HepG2 (cell line): ENCODE data around the gene TP53TG5. TPM values are rescaled to one million over a fixed set of nuclear protein-coding genes. Genes with fewer than 3 reads are reported as not detected.

Experiments used
- ATAC-seq: fragments of 200-7000 bp; cut with Tn5 transposase; 3 replicates; pipeline ENCODE4 v1.9.1; 2020; ENCODE audit warnings: mild to moderate bottlenecking, moderate library complexity
- BruUV-seq: library from RNA; stranded (reverse); fragments of 400-500 nt; replicated peaks from 2 replicates; lab custom pipeline; 2021; lab: Mats Ljungman, UMichigan
- CTCF ChIA-PET: fragments of 300-600 bp; formaldehyde crosslinking; extraction: SDS; loops from one replicate; lab custom pipeline; 2021; ENCODE audit warnings: low total read pairs, inconsistent platforms, low intra/inter-chr PET ratio; lab: Yijun Ruan, JAX
- POLR2A ChIA-PET: fragments of 350-600 bp; sonication (Branson Sonifier 250); formaldehyde crosslinking; loops from one replicate; lab custom pipeline; 2020; ENCODE audit warnings: antibody characterized with exemption, inconsistent platforms; lab: Yijun Ruan, JAX
- DNase-seq: peaks from one replicate; pipeline ENCODE4 v3.0.0-alpha.2; 2015; ENCODE audit warnings: low spot score
- FAIRE-seq: peaks from 3 replicates; lab custom pipeline; 2011; peaks lifted over from hg19 to GRCh38; lab: Jason Lieb, UNC
- H2AFZ ChIP-seq: one replicate; pipeline ENCODE4 v1.6.1; 2011; ENCODE audit warnings: low read length, inconsistent platforms
- H3K27ac ChIP-seq: fragments of 300-600 bp; 3 replicates; pipeline ENCODE4 v1.8.0; 2011; ENCODE audit warnings: mixed run types, mild to moderate bottlenecking, mixed read lengths, low read length, inconsistent platforms; ENCODE audit not compliant: insufficient read depth; ENCODE audit errors: extremely low read length
- H3K27me3 ChIP-seq, 2 experiments: fragments of 200-600 bp in 1 of 2; 2 replicates in 1 of 2; 3 replicates in 1 of 2; pipeline versions ENCODE4 v1.6.0 to v1.8.0; 2011; ENCODE audit warnings: low read length in 2 of 2, mild to moderate bottlenecking in 2 of 2, moderate library complexity in 2 of 2, inconsistent platforms in 1 of 2; ENCODE audit not compliant: insufficient read depth in 2 of 2, control insufficient read depth in 1 of 2
- H3K36me3 ChIP-seq, 2 experiments: fragments of 200-600 bp in 1 of 2; replicated peaks in 1 of 2; 2 replicates in 1 of 2; 3 replicates in 1 of 2; pipeline versions ENCODE4 v1.5.1 to v1.8.0; 2011; ENCODE audit warnings: low read length in 2 of 2, inconsistent platforms in 1 of 2; ENCODE audit not compliant: insufficient read depth in 2 of 2, control insufficient read depth in 1 of 2
- H3K4me1 ChIP-seq: 2 replicates; pipeline ENCODE4 v1.5.1; 2012; ENCODE audit warnings: low read length, inconsistent platforms; ENCODE audit not compliant: insufficient read depth
- H3K4me2 ChIP-seq: 2 replicates; pipeline ENCODE4 v1.6.0; 2011; ENCODE audit warnings: low read depth, low read length, inconsistent platforms
- H3K4me3 ChIP-seq, 3 experiments: fragments of 200-600 bp in 1 of 3; sonication (generic), shearing (Covaris generic) in 1 of 3; replicated peaks in 1 of 3; 2 replicates each; pipeline ENCODE4 v1.5.1; 2011 to 2016; ENCODE audit warnings: low read length in 3 of 3, inconsistent platforms in 2 of 3, low read depth in 2 of 3, mild to moderate bottlenecking in 2 of 3, control low read depth in 1 of 3, mixed read lengths in 1 of 3; ENCODE audit not compliant: insufficient read depth in 1 of 3
- H3K79me2 ChIP-seq: one replicate; pipeline ENCODE4 v1.6.1; 2011; ENCODE audit warnings: low read length, inconsistent platforms; ENCODE audit not compliant: insufficient read depth
- H3K9ac ChIP-seq: 2 replicates; pipeline ENCODE4 v1.6.0; 2011; ENCODE audit warnings: mild to moderate bottlenecking, low read depth, low read length, inconsistent platforms; ENCODE audit not compliant: insufficient read depth
- H3K9me3 ChIP-seq: 2 replicates; pipeline ENCODE4 v1.5.1; 2012; ENCODE audit warnings: mild to moderate bottlenecking, low read length
- H4K20me1 ChIP-seq: 2 replicates; pipeline ENCODE4 v1.6.0; 2011; ENCODE audit warnings: inconsistent platforms, mild to moderate bottlenecking, low read length, moderate library complexity; ENCODE audit not compliant: insufficient read depth
- CEBPG ChIP-seq: IDR thresholded peaks from 2 replicates; pipeline ENCODE4 v1.6.1; 2016
- FOXO1 ChIP-seq: sonication (generic); formaldehyde crosslinking; IDR thresholded peaks from 2 replicates; pipeline ENCODE4 v1.4.0; 2020; ENCODE audit warnings: missing genetic modification reagents
- HCFC1 ChIP-seq: fragments of 150-350 bp; IDR thresholded peaks from 2 replicates; pipeline ENCODE4 v1.6.1; 2014; ENCODE audit warnings: low read depth, low read length
- HOXD1 ChIP-seq: sonication (generic); formaldehyde crosslinking; IDR thresholded peaks from 2 replicates; pipeline ENCODE4 v1.5.0; 2020; ENCODE audit warnings: missing genetic modification reagents
- PATZ1 ChIP-seq: sonication (generic); formaldehyde crosslinking; IDR thresholded peaks from 2 replicates; pipeline ENCODE4 v1.4.0; 2020; ENCODE audit warnings: missing genetic modification reagents
- RNF2 ChIP-seq: fragments of 450-650 bp; conservative IDR thresholded peaks from 2 replicates; pipeline ENCODE4 v1.6.1; 2016; ENCODE audit warnings: low read depth
- SMARCC2 ChIP-seq: fragments of 450-650 bp; IDR thresholded peaks from 2 replicates; pipeline ENCODE4 v1.6.1; 2017; ENCODE audit warnings: antibody characterized with exemption, mild to moderate bottlenecking
- ZNF614 ChIP-seq: IDR thresholded peaks from 2 replicates; pipeline ENCODE4 v1.6.1; 2018; ENCODE audit warnings: missing biosample characterization, missing genetic modification reagents, inconsistent platforms, borderline replicate concordance
- WGBS: methylation state at CpG from one replicate; pipeline ENCODE4 v1.1.6; 2017; ENCODE audit warnings: low lambda C conversion rate; 5-methylcytosine and 5-hydroxymethylcytosine counted together
- in situ Hi-C: cut with HindIII; loops from 2 replicates; pipeline ENCODE4 v1.10.0; 2017; ENCODE audit warnings: low pct_unique_long_range_greater_than_20kb; ENCODE audit not compliant: extremely low pct_ligation_motif_present
- intact Hi-C: fragments of 100-400 bp; cut with micrococcal nuclease; formaldehyde crosslinking; loops from one replicate; pipeline ENCODE4 v1.10.0; 2022; ENCODE audit not compliant: unreplicated experiment
- polyA plus RNA-seq, 8 experiments: library from polyadenylated mRNA; depleted of rRNA in 3 of 8; stranded (reverse) in 7 of 8; unstranded in 1 of 8; fragments of >200 nt; fragmentation: Illumina TruSeq in 4 of 8; extraction: Trizol in 4 of 8; gene quantifications; 2 replicates each; pipeline versions ENCODE4 v1.2.1 to v1.2.3, GENCODE V29; 2011 to 2016; ENCODE audit warnings: low read depth in 4 of 8, missing spikeins in 1 of 8, mixed read lengths in 1 of 8; ENCODE audit not compliant: insufficient read depth in 1 of 8
- total RNA-seq, 5 experiments: library from RNA; depleted of rRNA; stranded (reverse); fragments of >200 nt; fragmentation: Illumina TruSeq; extraction: Trizol; gene quantifications; 2 replicates each; pipeline ENCODE4 v1.2.3, GENCODE V29; 2016; ENCODE audit warnings: low read depth in 1 of 5
- TF ChIP-seq, protein P1 (sequence below): sonication (generic); formaldehyde crosslinking; IDR thresholded peaks from 2 replicates; pipeline ENCODE4 v1.5.0; 2020; ENCODE audit warnings: missing genetic modification reagents
- TF ChIP-seq, protein P2 (sequence below): sonication (generic); formaldehyde crosslinking; IDR thresholded peaks from 2 replicates; pipeline ENCODE4 v1.4.0; 2020; ENCODE audit warnings: missing genetic modification reagents

TP53TG5 gene
- total and polyA plus RNA-seq, 2 of the 13 experiments (the other 11 are each of a cell fraction or from before 2014, with no cell fraction given): 0.11 TPM; not detected in 1

DNA sequence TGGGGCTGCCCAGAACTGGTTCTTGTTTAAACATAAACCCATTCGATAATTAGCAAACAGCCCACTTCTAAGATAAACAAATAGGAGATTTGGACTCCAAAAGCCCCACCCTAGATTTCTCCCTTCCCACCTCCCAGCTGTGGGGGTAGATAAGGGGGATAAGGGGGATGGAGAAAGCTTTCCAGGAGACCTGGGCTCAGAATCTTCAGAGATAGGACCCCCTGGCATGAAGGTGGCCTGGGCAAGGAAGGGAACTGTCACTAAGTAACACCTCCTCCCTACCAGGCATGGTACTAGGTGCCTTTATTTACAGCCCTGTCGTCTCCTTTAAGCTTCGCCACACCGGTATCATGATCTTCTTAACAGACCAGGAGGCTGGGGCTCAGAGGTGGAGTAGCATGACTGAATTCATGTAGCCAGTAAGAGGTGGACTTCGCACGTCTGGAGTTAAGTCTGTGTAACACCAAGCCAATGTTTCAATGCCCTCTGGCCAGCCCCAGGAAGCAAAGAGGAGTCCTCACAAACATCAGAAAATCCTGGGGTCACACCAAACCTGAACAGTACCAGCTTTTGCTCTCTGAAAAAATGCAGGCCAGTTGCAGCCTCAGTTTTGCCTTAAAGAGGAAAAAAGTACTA lies 34.5 kb downstream of the TP53TG5 start (continued):
- TF ChIP-seq, protein P1, sequence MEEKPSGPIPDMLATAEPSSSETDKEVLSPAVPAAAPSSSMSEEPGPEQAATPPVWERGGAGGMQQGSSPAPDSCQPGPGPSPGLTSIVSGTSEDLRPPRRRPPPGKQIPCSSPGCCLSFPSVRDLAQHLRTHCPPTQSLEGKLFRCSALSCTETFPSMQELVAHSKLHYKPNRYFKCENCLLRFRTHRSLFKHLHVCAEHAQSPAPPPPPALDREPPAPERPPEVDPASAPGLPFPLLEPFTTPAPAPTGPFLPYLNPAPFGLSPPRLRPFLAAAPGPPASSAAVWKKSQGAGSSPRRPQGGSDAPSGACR (CRISPR knock-in tag): no peak

DNA sequence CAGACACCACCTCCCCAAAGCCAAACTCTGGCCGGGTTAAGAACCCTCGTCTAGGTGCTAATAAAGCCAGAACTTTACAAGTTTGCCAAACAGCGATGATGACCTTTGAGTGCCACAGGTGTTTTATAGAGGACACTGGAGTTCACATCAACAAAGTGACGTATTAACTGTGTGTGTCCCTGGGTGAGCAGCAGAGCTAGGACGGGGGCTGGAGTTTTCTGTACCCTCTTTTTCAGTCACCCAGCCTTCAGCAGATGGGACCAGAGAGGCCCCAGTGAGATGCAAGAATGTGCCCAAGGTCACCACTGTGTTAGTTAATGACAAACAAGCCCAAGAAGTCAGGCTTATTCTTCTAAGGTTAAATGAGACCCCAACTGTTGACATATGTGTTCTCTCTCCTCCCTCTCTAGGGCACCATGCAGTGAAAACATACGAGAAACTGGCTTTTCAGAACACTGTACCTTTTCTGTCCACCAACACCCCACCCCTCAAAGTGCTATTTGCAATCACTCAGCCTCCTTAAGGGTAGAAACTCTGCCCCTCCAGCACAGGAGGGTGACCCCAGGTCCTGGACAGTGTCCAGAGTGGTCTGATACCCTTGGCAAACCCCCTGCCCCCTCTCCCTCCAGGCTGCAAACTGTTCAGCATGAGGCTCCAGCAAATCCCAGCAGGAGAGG lies 35.1 kb downstream of the TP53TG5 start:
- in situ Hi-C loops (no loop called here), intact Hi-C loops (loop anchor here (5.0 kb wide), 2 partner anchors 74 to 629 kb away; partner anchors contain the start of genes PIGT and ZNF335)
- no peak for FAIRE-seq
- Histone ChIP-seq H3K9ac (peak overlapping the region; percentile 66), H3K4me2 (peak overlapping the region; percentile 99), H3K79me2 (peaks cover 60% of the 10 kb centered on the region), H4K20me1 (peaks cover 8% of the 10 kb centered on the region; the same call in 1 of the 2 replicates), H3K27ac (peak overlapping the region; percentile 80), H3K4me1 (peaks cover 99% of the 10 kb centered on the region), H2AFZ (no peak overlapping the region), H3K36me3 (no peaks in the 10 kb centered on the region), H3K9me3 (no peaks in the 10 kb centered on the region), H3K27me3 (no peaks in the 10 kb centered on the region; a peak in 1 of 5 replicates), H3K4me3 (peak overlapping the region; percentile 49 to 87 (median 54))
- peak; percentile 26 for ATAC-seq
- POLR2A ChIA-PET: interaction anchor here (1.0 to 23.9 kb wide), 18 partner anchors 7 to 1021 kb away, joined by 3 to 1422 read pairs (median 7); partner anchors contain the start of genes PIGT, SDC4, SYS1 and ZSWIM1
- no TSS peak for BruUV-seq
- CTCF ChIA-PET: no interaction called here
- WGBS: 3% methylated on average over 6 of the region's 6 CpGs
- DNase-seq: no peak
- TF ChIP-seq FOXO1 (CRISPR knock-in tag): no peak; the same call in 1 of the 2 replicates
- TF ChIP-seq HCFC1: no peak
- TF ChIP-seq HOXD1 (CRISPR knock-in tag): no peak
- no peak for TF ChIP-seq RNF2
- TF ChIP-seq, protein P2, sequence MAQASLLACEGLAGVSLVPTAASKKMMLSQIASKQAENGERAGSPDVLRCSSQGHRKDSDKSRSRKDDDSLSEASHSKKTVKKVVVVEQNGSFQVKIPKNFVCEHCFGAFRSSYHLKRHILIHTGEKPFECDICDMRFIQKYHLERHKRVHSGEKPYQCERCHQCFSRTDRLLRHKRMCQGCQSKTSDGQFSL (CRISPR knock-in tag): 0 out of 2 replicates have a peak, but pooled peaks have one; percentile 22
- 0 out of 2 replicates have a peak, but pooled peaks have one; percentile 27 for TF ChIP-seq ZNF614
- no peak; the same call in 1 of the 2 replicates for TF ChIP-seq PATZ1 (CRISPR knock-in tag)
- no peak for TF ChIP-seq CEBPG
- TF ChIP-seq SMARCC2: no peak
